ENCODE data around the gene LRRC8E.

GRCh38 chr19:7858109-7858770 is 30.1 kb upstream of the LRRC8E start:
- TF ChIP-seq POLR2AphosphoS5 (IDR thresholded peaks at IDR 0.05; ENCODE audit: low read depth, low read length) = no peak
- no peak for TF ChIP-seq POLR2A (IDR thresholded peaks at IDR 0.05; ENCODE audit: low read depth, low read length)
- TF ChIP-seq TAF1 (IDR thresholded peaks at IDR 0.05; ENCODE audit: low read depth, low read length) = no peak
- TF ChIP-seq PAX5 (IDR thresholded peaks at IDR 0.05; ENCODE audit: insufficient read depth, low read length, severe bottlenecking) = no peak
- no peak for TF ChIP-seq POU2F2 (IDR thresholded peaks at IDR 0.05; ENCODE audit: low read depth, low read length)
